ENCODE results near the gene INPP5K. TPM values are rescaled to one million over a fixed set of nuclear protein-coding genes. Genes with fewer than 3 reads are reported as not detected.
"Not testable (repeated sequence)": the region's sequence is repeated elsewhere in the genome, so short reads cannot be mapped to it uniquely, and the experiment has no call there.

Gene INPP5K
- total RNA-seq, 4 donors from 2014 or later: 101 to 172 (median 134) TPM

- WGBS, 2 donors: 20 to 21% methylated on average over 7 of the region's 7 CpGs
- no peak for TF ChIP-seq POLR2A (IDR thresholded peaks at IDR 0.05)
- TF ChIP-seq, protein P1, sequence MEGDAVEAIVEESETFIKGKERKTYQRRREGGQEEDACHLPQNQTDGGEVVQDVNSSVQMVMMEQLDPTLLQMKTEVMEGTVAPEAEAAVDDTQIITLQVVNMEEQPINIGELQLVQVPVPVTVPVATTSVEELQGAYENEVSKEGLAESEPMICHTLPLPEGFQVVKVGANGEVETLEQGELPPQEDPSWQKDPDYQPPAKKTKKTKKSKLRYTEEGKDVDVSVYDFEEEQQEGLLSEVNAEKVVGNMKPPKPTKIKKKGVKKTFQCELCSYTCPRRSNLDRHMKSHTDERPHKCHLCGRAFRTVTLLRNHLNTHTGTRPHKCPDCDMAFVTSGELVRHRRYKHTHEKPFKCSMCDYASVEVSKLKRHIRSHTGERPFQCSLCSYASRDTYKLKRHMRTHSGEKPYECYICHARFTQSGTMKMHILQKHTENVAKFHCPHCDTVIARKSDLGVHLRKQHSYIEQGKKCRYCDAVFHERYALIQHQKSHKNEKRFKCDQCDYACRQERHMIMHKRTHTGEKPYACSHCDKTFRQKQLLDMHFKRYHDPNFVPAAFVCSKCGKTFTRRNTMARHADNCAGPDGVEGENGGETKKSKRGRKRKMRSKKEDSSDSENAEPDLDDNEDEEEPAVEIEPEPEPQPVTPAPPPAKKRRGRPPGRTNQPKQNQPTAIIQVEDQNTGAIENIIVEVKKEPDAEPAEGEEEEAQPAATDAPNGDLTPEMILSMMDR (IDR thresholded peaks at IDR 0.05): no peak
- no peak overlapping the region for H3K4me3 ChIP-seq (ENCODE audit: low read depth, poor library complexity, severe bottlenecking)
- DNase-seq (ENCODE audit: low spot score in 2 of 2): no peak
- intact Hi-C loops (cut with DNase I; ENCODE audit: low total_unique reads): loop anchor here (10.0 kb wide), 1 partner anchor 147 kb away; no protein-coding TSS in a partner anchor
These were observed 4.6 kb downstream of the INPP5K start for GRCh38 chr17:1511756-1512321.

GRCh38 chr17:1511290-1511689 lies 5.1 kb downstream of the INPP5K start:
- DNase-seq (ENCODE audit: low spot score in 2 of 2): no peak
- no peak for TF ChIP-seq POLR2A (IDR thresholded peaks at IDR 0.05)
- TF ChIP-seq, protein P1 (IDR thresholded peaks at IDR 0.05): no peak
- no peak overlapping the region for H3K4me3 ChIP-seq (ENCODE audit: low read depth, poor library complexity, severe bottlenecking)
- intact Hi-C loops (cut with DNase I; ENCODE audit: low total_unique reads): loop anchor here (10.0 kb wide), 1 partner anchor 146 kb away; no protein-coding TSS in a partner anchor
- 5 to 13% methylated on average over 11 of the region's 11 CpGs for WGBS, 2 donors

DNA sequence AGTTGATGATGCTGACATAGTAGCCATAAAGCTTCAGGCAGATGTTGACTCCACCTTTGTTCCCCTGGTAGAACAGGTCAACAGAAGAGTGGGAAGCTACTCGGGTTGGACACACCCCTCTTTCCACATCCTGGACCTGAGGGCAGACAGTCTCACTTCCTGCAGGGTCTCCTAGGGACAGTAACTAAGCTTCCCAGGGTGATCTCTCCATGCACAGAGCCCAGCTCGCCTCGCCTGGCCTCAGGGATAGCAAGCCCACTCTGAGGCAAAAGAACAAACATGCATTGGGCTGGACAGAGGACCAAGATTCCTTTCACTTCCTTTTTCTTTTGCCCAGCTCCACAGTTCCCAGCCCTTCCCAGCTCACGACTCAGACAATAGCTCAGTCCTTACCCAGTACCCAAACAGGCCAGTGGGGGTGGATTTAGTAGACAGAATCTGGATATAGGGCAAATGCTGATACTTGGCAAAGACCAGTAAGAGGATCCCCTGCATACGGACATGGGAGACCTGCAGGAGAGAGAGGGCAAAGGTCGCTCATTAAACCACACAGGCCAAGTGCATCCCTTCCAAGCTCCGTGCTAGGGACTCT lies 7.0 kb downstream of the INPP5K start:
- no peak overlapping the region for H3K4me3 ChIP-seq (ENCODE audit: low read depth, poor library complexity, severe bottlenecking)
- WGBS, 2 donors: 72 to 77% methylated on average over 7 of the region's 7 CpGs
- intact Hi-C loops (cut with DNase I; ENCODE audit: low total_unique reads): no loop called here
- TF ChIP-seq POLR2A (IDR thresholded peaks at IDR 0.05): no peak
- TF ChIP-seq, protein P1 (IDR thresholded peaks at IDR 0.05): no peak
- no peak for DNase-seq (ENCODE audit: low spot score in 2 of 2)

DNA sequence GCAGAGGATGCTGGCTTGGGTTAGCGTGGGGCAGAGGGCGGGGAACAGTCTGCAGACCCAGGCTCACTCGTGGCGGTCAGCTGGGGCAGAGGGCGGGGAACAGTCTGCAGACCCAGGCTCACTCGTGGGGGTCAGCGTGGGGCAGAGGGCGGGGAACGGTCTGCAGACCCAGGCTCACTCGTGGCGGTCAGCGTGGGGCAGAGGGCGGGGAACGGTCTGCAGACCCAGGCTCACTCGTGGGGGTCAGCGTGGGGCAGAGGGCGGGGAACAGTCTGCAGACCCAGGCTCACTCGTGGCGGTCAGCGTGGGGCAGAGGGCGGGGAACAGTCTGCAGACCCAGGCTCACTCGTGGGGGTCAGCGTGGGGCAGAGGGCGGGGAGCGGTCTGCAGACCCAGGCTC lies 7.7 kb downstream of the INPP5K start:
- DNase-seq (ENCODE audit: low spot score in 2 of 2); intact Hi-C loops (cut with DNase I; ENCODE audit: low total_unique reads): not testable (repeated sequence)
- 91 to 96% methylated on average over 14 to 24 of the region's 25 CpGs for WGBS, 2 donors

DNA sequence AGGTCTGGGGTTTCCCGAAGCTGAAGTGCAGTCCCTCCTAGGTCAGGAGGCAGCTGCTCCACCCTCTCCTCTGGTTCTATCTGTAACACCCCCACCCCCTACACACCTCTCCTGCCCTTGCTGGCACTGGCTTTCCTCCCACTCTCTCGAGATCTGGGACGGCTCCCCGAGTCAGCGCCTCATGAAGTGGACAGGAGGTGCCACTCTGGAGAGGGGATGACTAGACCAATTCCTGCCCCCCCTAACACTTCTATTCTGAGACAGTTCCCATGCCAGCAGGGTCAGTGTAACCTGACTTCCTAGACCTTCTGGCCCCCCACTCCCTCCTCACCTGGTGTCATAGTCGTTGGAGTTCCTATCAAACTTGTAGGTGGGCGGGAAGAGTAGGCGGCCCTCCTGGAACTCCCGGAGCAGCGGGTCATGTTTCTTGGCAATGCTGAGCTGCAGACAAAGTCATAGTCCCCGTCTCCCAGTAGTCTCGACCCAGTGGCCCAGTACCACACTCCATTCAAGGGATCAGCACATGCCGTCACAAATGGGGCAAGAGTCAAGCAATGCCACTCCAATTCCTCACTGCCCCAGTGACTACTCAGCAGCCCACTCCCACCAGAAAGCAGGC lies 9.7 kb downstream of the INPP5K start:
- no peak for DNase-seq (ENCODE audit: low spot score in 2 of 2)
- no peak overlapping the region for H3K4me3 ChIP-seq (ENCODE audit: low read depth, poor library complexity, severe bottlenecking)
- whole genome bisulfite sequencing, 2 donors: 92 to 93% methylated on average over 13 of the region's 13 CpGs
- TF ChIP-seq POLR2A (IDR thresholded peaks at IDR 0.05): no peak
- TF ChIP-seq, protein P1 (IDR thresholded peaks at IDR 0.05): no peak
- intact Hi-C loops (cut with DNase I; ENCODE audit: low total_unique reads): no loop called here

More for the DNA sequence above, 7.7 kb downstream of the INPP5K start:
- H3K4me3 ChIP-seq (ENCODE audit: low read depth, poor library complexity, severe bottlenecking): not testable (repeated sequence)

DNA sequence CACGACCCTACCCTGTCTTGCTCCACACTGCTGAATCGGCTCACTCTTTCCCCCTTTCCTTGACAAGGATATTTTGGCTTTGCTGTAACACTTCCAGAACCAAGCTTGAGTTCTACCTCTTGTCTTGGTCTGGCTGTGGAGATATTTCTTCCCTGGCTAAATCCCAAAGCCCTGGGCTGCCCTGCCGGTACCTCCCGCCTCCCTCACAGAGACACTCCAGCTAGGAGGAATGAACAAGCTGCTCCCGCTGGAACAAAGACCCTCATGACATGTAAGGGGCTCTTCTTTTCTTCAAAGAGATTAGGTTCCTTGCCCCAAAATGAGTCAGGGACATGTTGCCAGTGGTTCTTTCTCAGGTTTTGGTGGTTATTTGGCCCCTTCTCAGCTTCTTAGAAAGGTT lies 10.8 kb downstream of the INPP5K start:
- intact Hi-C loops (cut with DNase I; ENCODE audit: low total_unique reads): no loop called here
- DNase-seq (ENCODE audit: low spot score in 2 of 2): no peak
- no peak overlapping the region for H3K4me3 ChIP-seq (ENCODE audit: low read depth, poor library complexity, severe bottlenecking)
- TF ChIP-seq, protein P1 (IDR thresholded peaks at IDR 0.05): no peak
- no peak for TF ChIP-seq POLR2A (IDR thresholded peaks at IDR 0.05)
- 82 to 90% methylated on average over 5 of the region's 5 CpGs for WGBS, 2 donors
